RWPE2 (cell line): ENCODE measurements around the gene RPS6KA2.
"Not testable (repeated sequence)": the region's sequence is repeated elsewhere in the genome, so short reads cannot be mapped to it uniquely, and the experiment has no call there.

Experiments used
- ATAC-seq: fragments of 200-7000 bp; cut with Tn5 transposase; 3 replicates; pipeline ENCODE4 v1.9.1; 2021; ENCODE audit warnings: low read depth
- DNase-seq: peaks from one replicate; pipeline ENCODE4 v3.0.0-alpha.2; 2020; ENCODE audit warnings: low spot score
- H3K27ac ChIP-seq: fragments of 450-650 bp; 2 replicates; pipeline ENCODE4 v1.5.1; 2017; ENCODE audit warnings: mild to moderate bottlenecking; ENCODE audit not compliant: poor library complexity, severe bottlenecking
- H3K27me3 ChIP-seq: fragments of 250-450 bp; sonication (Bioruptor Pico); 2 replicates; pipeline ENCODE4 v1.5.1; 2021; ENCODE audit warnings: mild to moderate bottlenecking, moderate library complexity; ENCODE audit not compliant: insufficient read depth, poor library complexity, severe bottlenecking
- H3K36me3 ChIP-seq: fragments of 250-450 bp; sonication (Bioruptor Pico); 2 replicates; pipeline ENCODE4 v1.5.1; 2020; ENCODE audit warnings: low read depth, mild to moderate bottlenecking, moderate library complexity
- H3K4me1 ChIP-seq: fragments of 250-450 bp; sonication (Bioruptor Pico); 2 replicates; pipeline ENCODE4 v1.5.1; 2021; ENCODE audit warnings: mild to moderate bottlenecking, moderate library complexity; ENCODE audit not compliant: insufficient read depth, poor library complexity, severe bottlenecking
- H3K4me3 ChIP-seq: fragments of 250-450 bp; sonication (Bioruptor Pico); 2 replicates; pipeline ENCODE4 v1.5.1; 2021; ENCODE audit warnings: mild to moderate bottlenecking, moderate library complexity; ENCODE audit not compliant: severe bottlenecking
- H3K9me3 ChIP-seq: fragments of 250-450 bp; sonication (Bioruptor Pico); 2 replicates; pipeline ENCODE4 v1.5.1; 2021; ENCODE audit warnings: mild to moderate bottlenecking, moderate library complexity; ENCODE audit not compliant: severe bottlenecking
- TF ChIP-seq, protein P1 (sequence below): fragments of 450-650 bp; IDR thresholded peaks from one replicate; pipeline ENCODE4 v1.5.1; 2017; ENCODE audit warnings: mild to moderate bottlenecking, moderate library complexity; ENCODE audit not compliant: poor library complexity, severe bottlenecking

RPS6KA2 gene

DNA sequence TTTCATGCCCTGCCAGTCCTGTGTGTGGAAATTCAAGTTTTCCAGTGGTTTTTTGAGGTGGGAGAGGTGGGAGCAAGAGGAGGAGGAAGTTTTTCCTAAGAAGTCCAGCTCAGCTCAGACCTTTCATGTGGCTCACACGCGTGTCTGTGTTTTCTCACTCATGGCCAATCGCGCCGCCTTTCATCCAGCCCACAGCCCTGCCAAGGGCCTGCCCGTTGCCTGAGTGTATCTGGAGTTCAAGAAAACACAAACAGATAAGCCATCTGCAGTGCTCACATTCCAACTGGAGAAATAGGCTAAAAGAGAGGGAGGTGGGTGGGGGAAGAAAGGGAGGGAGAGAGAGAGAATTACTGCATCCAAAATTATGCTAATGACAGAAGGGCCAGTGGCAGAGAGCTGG is 231.7 kb downstream of the RPS6KA2 start:
- DNase-seq (no peak), ATAC-seq (no peak)
- Histone ChIP-seq H3K27me3 (peaks cover 14% of the 10 kb centered on the region), H3K4me3 (no peak overlapping the region), H3K4me1 (no peaks in the 10 kb centered on the region), H3K9me3 (no peaks in the 10 kb centered on the region), H3K27ac (no peak overlapping the region), H3K36me3 (no peaks in the 10 kb centered on the region)
- TF ChIP-seq, protein P1, sequence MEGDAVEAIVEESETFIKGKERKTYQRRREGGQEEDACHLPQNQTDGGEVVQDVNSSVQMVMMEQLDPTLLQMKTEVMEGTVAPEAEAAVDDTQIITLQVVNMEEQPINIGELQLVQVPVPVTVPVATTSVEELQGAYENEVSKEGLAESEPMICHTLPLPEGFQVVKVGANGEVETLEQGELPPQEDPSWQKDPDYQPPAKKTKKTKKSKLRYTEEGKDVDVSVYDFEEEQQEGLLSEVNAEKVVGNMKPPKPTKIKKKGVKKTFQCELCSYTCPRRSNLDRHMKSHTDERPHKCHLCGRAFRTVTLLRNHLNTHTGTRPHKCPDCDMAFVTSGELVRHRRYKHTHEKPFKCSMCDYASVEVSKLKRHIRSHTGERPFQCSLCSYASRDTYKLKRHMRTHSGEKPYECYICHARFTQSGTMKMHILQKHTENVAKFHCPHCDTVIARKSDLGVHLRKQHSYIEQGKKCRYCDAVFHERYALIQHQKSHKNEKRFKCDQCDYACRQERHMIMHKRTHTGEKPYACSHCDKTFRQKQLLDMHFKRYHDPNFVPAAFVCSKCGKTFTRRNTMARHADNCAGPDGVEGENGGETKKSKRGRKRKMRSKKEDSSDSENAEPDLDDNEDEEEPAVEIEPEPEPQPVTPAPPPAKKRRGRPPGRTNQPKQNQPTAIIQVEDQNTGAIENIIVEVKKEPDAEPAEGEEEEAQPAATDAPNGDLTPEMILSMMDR = no peak

DNA sequence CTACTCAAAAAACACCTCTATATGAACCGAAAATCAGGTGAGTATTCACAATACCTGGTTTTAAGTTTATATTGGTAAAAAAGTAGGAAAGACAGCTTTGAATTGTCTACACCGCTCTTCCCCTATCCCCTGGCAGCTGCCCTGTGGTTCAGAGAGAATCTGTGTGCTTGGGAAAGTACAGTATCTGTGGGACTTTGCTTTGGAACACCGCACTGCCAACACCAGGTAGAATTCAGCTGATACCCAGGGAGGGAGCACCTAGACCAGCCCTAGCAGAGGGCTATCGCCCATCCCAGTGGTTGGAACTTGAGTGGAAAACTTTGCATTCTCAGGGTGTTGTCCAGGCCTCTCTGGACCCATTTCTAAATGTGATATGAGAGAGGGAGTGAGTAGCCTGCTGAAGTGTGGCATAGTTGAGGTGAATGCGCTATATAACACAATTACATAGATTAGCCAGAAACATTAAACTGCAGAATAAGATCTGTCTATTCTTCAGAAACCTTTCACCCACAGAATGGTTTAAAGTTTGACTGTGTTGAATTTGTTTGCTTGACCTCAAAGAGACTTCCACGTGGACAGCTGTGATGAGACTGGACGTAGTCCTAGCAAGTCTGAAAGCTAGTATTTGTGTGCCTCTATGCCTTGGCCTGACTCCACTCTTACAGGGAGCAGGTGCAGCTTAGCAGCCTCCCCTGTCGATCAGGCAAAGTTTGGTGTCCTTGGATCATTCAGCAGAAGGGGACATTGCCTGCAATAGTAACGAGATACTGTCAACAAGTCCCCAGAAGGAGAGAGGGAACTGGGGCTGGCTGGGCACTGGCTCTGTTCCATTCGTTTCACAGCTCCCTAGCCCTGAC is 232.8 kb downstream of the RPS6KA2 start:
- Histone ChIP-seq H3K4me3 (no peak overlapping the region), H3K4me1 (no peaks in the 10 kb centered on the region), H3K36me3 (no peaks in the 10 kb centered on the region), H3K27me3 (peaks cover 14% of the 10 kb centered on the region), H3K9me3 (no peaks in the 10 kb centered on the region), H3K27ac (no peak overlapping the region)
- ATAC-seq = no peak
- DNase-seq = no peak
- TF ChIP-seq, protein P1 = no peak

DNA sequence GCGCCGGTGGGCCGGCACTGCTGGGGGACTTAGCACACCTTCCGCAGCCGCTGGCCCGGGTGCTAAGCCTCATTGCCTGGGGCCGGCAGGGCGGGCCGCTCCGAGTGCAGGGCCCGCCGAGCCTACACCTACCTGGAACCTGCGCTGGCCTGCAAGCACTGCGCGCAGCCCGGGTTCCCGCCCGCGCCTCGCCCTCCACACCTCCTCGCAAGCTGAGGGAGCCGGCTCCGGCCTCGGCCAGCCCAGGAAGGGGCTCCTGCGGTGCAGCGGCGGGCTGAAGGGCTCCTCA is 233.6 kb downstream of the RPS6KA2 start:
- Histone ChIP-seq H3K27ac (no peak overlapping the region), H3K9me3 (no peaks in the 10 kb centered on the region), H3K4me3 (no peak overlapping the region), H3K27me3 (peaks cover 14% of the 10 kb centered on the region), H3K36me3 (no peaks in the 10 kb centered on the region), H3K4me1 (no peaks in the 10 kb centered on the region)
- ATAC-seq (0 out of 3 replicates have a peak, but pooled peaks have one; percentile 31), DNase-seq (no peak)
- TF ChIP-seq, protein P1 = no peak

DNA sequence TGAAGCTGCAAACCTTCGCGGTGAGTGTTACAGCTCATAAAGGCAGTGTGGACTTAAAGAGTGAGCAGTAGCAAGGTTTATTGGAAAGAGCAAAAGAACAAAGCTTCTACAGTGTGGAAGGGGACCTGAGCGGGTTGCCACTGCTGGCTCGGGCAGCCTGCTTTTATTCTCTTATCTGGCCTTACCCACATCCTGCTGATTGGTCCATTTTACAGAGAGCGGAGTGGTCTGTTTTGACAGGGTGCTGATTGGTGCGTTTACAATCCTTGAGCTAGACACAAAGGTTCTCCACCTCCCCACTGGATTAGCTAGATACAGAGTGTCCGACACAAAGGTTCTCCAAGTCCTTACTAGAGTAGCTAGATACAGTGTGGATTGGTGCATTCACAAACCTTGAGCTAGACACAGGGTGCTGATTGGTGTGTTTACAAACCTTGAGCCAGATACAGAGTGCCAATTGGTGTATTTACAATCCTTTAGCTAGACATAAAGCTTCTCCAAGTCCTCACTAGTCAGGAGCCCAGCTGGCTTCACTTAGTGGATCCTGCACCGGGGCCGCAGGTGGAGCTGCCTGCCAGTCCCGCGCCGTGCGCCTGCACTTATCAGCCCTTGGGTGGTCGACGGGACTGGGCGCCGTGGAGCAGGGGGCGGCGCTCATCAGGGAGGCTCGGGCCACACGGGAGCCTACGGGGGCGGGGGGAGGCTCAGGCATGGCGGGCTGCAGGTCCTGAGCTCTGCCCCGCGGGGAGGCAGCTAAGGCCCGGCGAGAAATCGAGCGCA is 234.1 kb downstream of the RPS6KA2 start:
- peaks cover 14% of the 10 kb centered on the region for H3K27me3 ChIP-seq
- H3K4me1 ChIP-seq, ATAC-seq, H3K36me3 ChIP-seq, DNase-seq, H3K4me3 ChIP-seq, H3K9me3 ChIP-seq, H3K27ac ChIP-seq: not testable (repeated sequence)

DNA sequence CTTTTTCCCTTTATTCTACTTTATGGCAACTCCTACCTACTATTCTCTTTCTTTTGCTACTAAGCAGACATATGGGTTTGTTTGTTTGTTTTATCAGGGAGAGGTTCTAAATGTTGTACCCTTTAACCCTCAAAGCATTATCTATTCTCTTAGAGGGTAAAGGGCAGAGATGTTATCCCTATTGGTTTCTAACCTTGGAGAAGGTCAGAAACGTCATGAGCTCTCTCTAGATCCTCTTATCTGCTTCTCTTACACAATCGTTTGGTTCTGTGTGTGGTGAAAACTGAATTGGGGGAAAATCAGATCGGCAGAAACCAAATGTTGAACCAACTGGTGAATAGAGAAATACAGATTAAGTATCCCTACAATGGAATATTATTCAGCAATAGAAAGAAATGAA is 237.9 kb downstream of the RPS6KA2 start:
- Histone ChIP-seq H3K27me3 (peaks cover 9% of the 10 kb centered on the region), H3K9me3 (no peaks in the 10 kb centered on the region), H3K27ac (no peak overlapping the region), H3K4me1 (no peaks in the 10 kb centered on the region), H3K36me3 (no peaks in the 10 kb centered on the region), H3K4me3 (no peak overlapping the region)
- no peak for DNase-seq
- TF ChIP-seq, protein P1 = no peak
- no peak for ATAC-seq
